Heart left ventricle (tissue), 16 donors: ENCODE measurements around the gene RIMS4. TPM values are rescaled to one million over a fixed set of nuclear protein-coding genes. Genes with fewer than 3 reads are reported as not detected.

Source experiments
- ATAC-seq, 4 donors: fragments of 200-7000 bp; cut with Tn5 transposase; one replicate each; pipeline ENCODE4 v1.9.1; 2020 to 2022; ENCODE audit warnings: moderate library complexity in 4 of 4, mild to moderate bottlenecking in 3 of 4, moderate number of reproducible peaks in 1 of 4
- DNase-seq, 5 donors: peaks; one replicate each; pipeline ENCODE4 v3.0.0-alpha.2; 2020
- H3K27ac ChIP-seq, 12 donors: fragments of 200-600 bp; sonication (generic) in 4 of 12; one replicate each; pipeline versions ENCODE4 v1.5.0 to v1.8.0; 2016 to 2022; ENCODE audit warnings: mild to moderate bottlenecking in 2 of 12
- H3K27me3 ChIP-seq, 9 donors: fragments of 200-600 bp; sonication (generic) in 2 of 9; one replicate each; pipeline versions ENCODE4 v1.5.1 to v1.8.0; 2016 to 2022; ENCODE audit warnings: mild to moderate bottlenecking in 3 of 9
- H3K36me3 ChIP-seq, 9 donors: fragments of 200-600 bp; sonication (generic) in 2 of 9; one replicate each; pipeline versions ENCODE4 v1.5.0 to v1.8.0; 2018 to 2022; ENCODE audit warnings: mild to moderate bottlenecking in 2 of 9
- H3K4me1 ChIP-seq, 12 donors: fragments of 200-600 bp; sonication (generic) in 4 of 12; one replicate each; pipeline versions ENCODE4 v1.5.0 to v1.8.0; 2016 to 2022; ENCODE audit warnings: mild to moderate bottlenecking in 3 of 12
- H3K4me3 ChIP-seq, 12 donors: fragments of 200-600 bp; sonication (generic) in 4 of 12; one replicate each; pipeline versions ENCODE4 v1.5.0 to v1.8.0; 2017 to 2022; ENCODE audit warnings: mild to moderate bottlenecking in 9 of 12, moderate library complexity in 4 of 12
- H3K9me3 ChIP-seq, 12 donors: fragments of 200-600 bp; sonication (generic) in 4 of 12; one replicate each; pipeline versions ENCODE4 v1.5.0 to v1.8.0; 2016 to 2022; ENCODE audit warnings: mild to moderate bottlenecking in 1 of 12
- POLR2A ChIP-seq, 2 donors: fragments of 450-650 bp; IDR thresholded peaks; one replicate each; pipeline ENCODE4 v1.6.1; 2017; ENCODE audit warnings: antibody characterized with exemption in 2 of 2, mild to moderate bottlenecking in 2 of 2, moderate library complexity in 2 of 2
- WGBS, 4 donors: extraction: QIAGEN DNeasy Blood & Tissue Kit in 2 of 4; methylation state at CpG; one replicate each; pipeline versions ENCODE4 v1.1.5 to v1.1.7; 2013 to 2018; 5-methylcytosine and 5-hydroxymethylcytosine counted together
- intact Hi-C, 10 donors: fragments of 100-400 bp; cut with DNase I; formaldehyde crosslinking; loops; one replicate each; pipeline versions ENCODE4 v1.11.1 to v1.14.2; 2022
- polyA plus RNA-seq, 2 donors: library from polyadenylated mRNA; stranded (reverse); fragments of 200-250 nt; gene quantifications; one replicate each; pipeline ENCODE4 v1.2.3, GENCODE V29; 2013
- total RNA-seq, 9 donors: library from RNA; depleted of rRNA in 2 of 9; stranded (reverse); fragments of >200 nt in 2 of 9; fragmentation: NEBNext Ultra II Directional in 3 of 9; extraction: Animal tissue kit (Norgen Biotek cat#: 25700) in 3 of 9; gene quantifications; one replicate each; pipeline versions ENCODE4 v1.1.0 to v1.2.4, GENCODE V29; 2016 to 2023
- TF ChIP-seq, protein P1 (sequence below), 12 donors: fragments of 200-600 bp; sonication (generic) in 4 of 12; IDR thresholded peaks; one replicate each; pipeline versions ENCODE4 v1.5.0 to v1.8.0; 2018 to 2022; ENCODE audit warnings: antibody characterized with exemption in 12 of 12, mild to moderate bottlenecking in 5 of 12
- donor health status: ischemic (EF 13 %, LVEDD 7.1; RV severe dilation, severe dysfunction).
- donor health status: healthy with polysubstance abuse.
- donor health status: DM: no; HTN: yes; CAD: no.
- donor health status: DM: no; HTN: no; CAD: no.
- donor health status: ischemic (EF 25% LVEDD 6.9; RV normal size, moderate dysfunction).
- donor health status: ischemic (EF 25% LVEDD 5.7; RV mildly dilated, moderate dysfunction).
- donor health status: healthy.
- donor health status: DM: yes; HTN: yes; CAD: no.
- donor health status: ischemic (EF 35%, LVEDD 5.7; RV mildly dilated, moderate dysfunction).
- donor health status: nonischemic (EF 11% LVEDD 7.7; RV severe dilation, severe dysfunction).
- donor health status: DM: yes; HTN: yes; CAD: no.
- donor health status: PGD.
- donor health status: ischemic (EF 29% LVEDD 5.4; RV normal size, mild dysfunction).
- donor health status: nonischemic (EF 23%, LVEDD 6.1; RV moderate dilation, normal function).

Gene RIMS4
- total and polyA plus RNA-seq, 11 donors: 0.04 to 0.59 (median 0.11) TPM; not detected in 5

DNA sequence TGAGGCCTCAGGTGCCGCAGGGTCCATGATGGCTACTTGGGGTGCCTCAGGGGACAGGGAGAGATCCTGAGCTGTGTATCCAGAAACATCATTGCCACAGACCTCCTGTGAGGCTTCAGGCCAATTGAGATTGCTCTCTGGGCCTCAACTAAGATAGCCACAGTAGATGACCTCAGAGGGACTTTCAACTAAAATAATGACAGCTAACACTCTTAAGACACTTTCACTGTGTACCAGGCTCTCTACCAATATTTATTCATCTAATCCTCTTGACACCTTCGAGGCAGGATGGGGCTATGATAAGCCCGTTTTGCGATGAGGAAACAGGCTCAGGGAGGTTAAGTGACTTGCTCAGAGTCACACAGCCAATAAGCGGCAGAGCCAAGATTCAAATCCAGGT, 10.7 kb downstream of the RIMS4 start:
- no peak overlapping the region for H3K4me3 ChIP-seq
- no peaks in the 10 kb centered on the region for H3K4me1 ChIP-seq
- H3K36me3 ChIP-seq: no peaks in the 10 kb centered on the region
- no peak overlapping the region for H3K27ac ChIP-seq
- no peaks in the 10 kb centered on the region for H3K9me3 ChIP-seq
- 72 to 80% (median 79%) methylated on average over 5 of the region's 5 CpGs for WGBS, 4 donors
- ATAC-seq (no peak), DNase-seq (no peak)
- TF ChIP-seq, protein P1, sequence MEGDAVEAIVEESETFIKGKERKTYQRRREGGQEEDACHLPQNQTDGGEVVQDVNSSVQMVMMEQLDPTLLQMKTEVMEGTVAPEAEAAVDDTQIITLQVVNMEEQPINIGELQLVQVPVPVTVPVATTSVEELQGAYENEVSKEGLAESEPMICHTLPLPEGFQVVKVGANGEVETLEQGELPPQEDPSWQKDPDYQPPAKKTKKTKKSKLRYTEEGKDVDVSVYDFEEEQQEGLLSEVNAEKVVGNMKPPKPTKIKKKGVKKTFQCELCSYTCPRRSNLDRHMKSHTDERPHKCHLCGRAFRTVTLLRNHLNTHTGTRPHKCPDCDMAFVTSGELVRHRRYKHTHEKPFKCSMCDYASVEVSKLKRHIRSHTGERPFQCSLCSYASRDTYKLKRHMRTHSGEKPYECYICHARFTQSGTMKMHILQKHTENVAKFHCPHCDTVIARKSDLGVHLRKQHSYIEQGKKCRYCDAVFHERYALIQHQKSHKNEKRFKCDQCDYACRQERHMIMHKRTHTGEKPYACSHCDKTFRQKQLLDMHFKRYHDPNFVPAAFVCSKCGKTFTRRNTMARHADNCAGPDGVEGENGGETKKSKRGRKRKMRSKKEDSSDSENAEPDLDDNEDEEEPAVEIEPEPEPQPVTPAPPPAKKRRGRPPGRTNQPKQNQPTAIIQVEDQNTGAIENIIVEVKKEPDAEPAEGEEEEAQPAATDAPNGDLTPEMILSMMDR (IDR thresholded peaks at IDR 0.05): no peak
- no peak for TF ChIP-seq POLR2A (IDR thresholded peaks at IDR 0.05)
- peaks cover 0 to 11% (median 0%) of the 10 kb centered on the region in 9 donors for H3K27me3 ChIP-seq
- intact Hi-C loops: no loop called here

DNA sequence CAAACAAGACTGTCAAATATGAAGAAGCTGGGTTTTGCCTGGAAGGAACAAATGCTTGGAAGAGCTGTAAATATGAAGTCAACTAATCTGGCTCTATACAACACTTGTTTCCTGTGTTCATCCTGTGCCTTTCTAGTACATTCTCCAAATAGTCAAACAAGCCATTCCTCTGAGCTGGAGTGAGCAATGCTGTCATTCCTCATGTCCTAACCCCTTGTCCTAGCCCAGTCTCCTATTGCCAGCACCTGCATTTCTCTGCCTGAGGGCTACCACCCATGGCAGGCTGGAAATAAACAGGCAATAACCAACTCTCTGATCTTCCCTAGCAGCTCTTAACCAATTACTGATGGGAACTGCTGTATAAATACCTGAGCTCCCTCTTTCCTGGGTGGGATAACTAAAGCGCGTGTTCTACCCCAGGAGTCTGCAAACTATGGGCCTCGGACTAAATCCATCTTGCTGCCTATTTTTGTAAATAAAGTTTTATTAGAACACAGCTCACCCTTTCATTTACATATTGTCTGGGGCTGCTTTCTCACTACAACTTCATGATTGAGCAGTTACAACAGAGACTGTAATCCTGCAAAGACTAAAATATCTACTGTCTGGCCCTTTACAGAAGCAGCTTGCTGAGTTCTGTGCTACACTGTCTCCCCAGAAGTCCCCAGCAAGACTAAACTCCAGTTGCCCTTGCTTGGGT, 13.4 kb downstream of the RIMS4 start:
- Histone ChIP-seq H3K9me3 (no peaks in the 10 kb centered on the region), H3K27me3 (peaks cover 0 to 5% (median 0%) of the 10 kb centered on the region in 9 donors), H3K36me3 (no peaks in the 10 kb centered on the region), H3K27ac (no peak overlapping the region), H3K4me3 (no peak overlapping the region), H3K4me1 (no peaks in the 10 kb centered on the region)
- intact Hi-C loops: no loop called here
- ATAC-seq (no peak), DNase-seq (no peak)
- 93 to 98% (median 96%) methylated on average over 3 of the region's 3 CpGs for WGBS, 4 donors
- TF ChIP-seq, protein P1 (IDR thresholded peaks at IDR 0.05): no peak
- TF ChIP-seq POLR2A (IDR thresholded peaks at IDR 0.05): no peak

DNA sequence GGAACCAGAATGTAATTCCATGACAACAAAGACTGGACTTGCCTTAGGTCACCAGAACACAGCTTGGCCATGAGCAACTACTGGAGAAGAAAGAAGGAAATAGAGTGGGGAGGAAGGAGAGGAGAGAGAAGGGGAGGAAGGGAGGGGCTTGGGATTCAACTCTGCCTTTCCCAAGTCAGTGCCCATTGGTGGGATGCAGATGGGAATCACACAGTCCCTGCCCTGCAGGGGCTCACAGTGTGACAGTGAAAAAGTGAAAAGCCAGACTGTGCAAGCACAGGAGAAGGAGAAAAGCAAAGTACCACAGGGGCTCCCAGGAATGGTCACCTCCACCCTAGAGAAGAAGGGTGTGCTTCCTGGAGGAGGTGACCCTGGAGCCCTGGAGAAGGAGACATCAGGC, 14.0 kb downstream of the RIMS4 start:
- Histone ChIP-seq H3K4me3 (no peak overlapping the region), H3K9me3 (no peaks in the 10 kb centered on the region), H3K27me3 (peaks cover 0 to 5% (median 0%) of the 10 kb centered on the region in 9 donors), H3K27ac (no peak overlapping the region), H3K4me1 (no peaks in the 10 kb centered on the region), H3K36me3 (no peaks in the 10 kb centered on the region)
- ATAC-seq (no peak), DNase-seq (no peak)
- no peak for TF ChIP-seq POLR2A (IDR thresholded peaks at IDR 0.05)
- TF ChIP-seq, protein P1 (IDR thresholded peaks at IDR 0.05): no peak
- intact Hi-C loops: no loop called here

DNA sequence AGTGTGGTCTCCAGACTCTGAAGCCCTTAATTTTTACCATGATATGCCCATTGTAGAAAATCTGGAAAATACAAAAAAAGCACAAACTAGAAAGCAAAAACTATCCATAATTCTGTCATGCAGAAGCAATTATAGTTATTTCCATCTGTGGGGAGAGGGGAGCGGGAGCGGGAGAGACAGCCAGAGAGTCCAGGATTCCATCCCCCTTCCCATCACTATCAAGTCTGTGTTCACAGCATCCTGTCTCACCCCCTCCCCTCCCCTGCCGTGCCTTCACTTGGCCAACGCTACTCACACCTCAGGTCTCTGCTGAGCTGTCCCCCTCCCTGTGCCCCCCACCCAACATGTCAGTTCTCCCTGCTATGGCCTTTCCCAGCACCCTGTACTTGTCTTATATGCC, 14.5 kb downstream of the RIMS4 start:
- Histone ChIP-seq H3K27ac (no peak overlapping the region), H3K27me3 (peaks cover 0 to 9% (median 0%) of the 10 kb centered on the region in 9 donors), H3K9me3 (no peaks in the 10 kb centered on the region), H3K36me3 (no peaks in the 10 kb centered on the region), H3K4me3 (no peak overlapping the region), H3K4me1 (no peaks in the 10 kb centered on the region)
- WGBS, 4 donors: 37 to 46% (median 39%) methylated on average over 4 of the region's 4 CpGs
- ATAC-seq: no peak
- intact Hi-C loops: no loop called here
- DNase-seq: no peak
- TF ChIP-seq POLR2A (IDR thresholded peaks at IDR 0.05): no peak
- TF ChIP-seq, protein P1 (IDR thresholded peaks at IDR 0.05): no peak
